Measurements from ENCODE around the gene TMEM184A. TPM values are rescaled to one million over a fixed set of nuclear protein-coding genes. Genes with fewer than 3 reads are reported as not detected.
A peak's percentile ranks its signal among the peaks of the same experiment; 100 is the strongest.

Gene TMEM184A
- total and polyA plus RNA-seq, 10 of the 15 experiments (the other 5 are each of a cell fraction or from before 2014, with no cell fraction given) = 0.04 to 0.15 TPM; not detected in 8

- Histone ChIP-seq H3K4me3 (peak overlapping the region; percentile 63), H3K36me3 (ENCODE audit: control insufficient read depth in 2 of 2, insufficient read depth in 2 of 2, low read length in 1 of 2) (peaks cover 0 to 3% of the 10 kb centered on the region in 2 experiments; a peak in 2 of 4 replicates), H4K20me1 (ENCODE audit: control insufficient read depth, insufficient read depth) (peaks cover 7% of the 10 kb centered on the region; the same call in 1 of the 2 replicates), H3K9me3 (replicated peaks; ENCODE audit: control insufficient read depth, insufficient read depth, low read length) (no peaks in the 10 kb centered on the region), H3K27me3 (replicated peaks in 1 of 2; ENCODE audit: control insufficient read depth in 2 of 2, insufficient read depth in 2 of 2, low read length in 1 of 2) (no peaks in the 10 kb centered on the region), H2AFZ (ENCODE audit: control insufficient read depth, low read depth, low read length) (no peak overlapping the region), H3K4me1 (ENCODE audit: control insufficient read depth, insufficient read depth, low read length) (peaks cover 13% of the 10 kb centered on the region), H3K4me2 (ENCODE audit: control insufficient read depth, insufficient read depth) (peak overlapping the region; percentile 96), H3K9ac (ENCODE audit: control insufficient read depth, insufficient read depth, low read length) (no peak overlapping the region), H3K79me2 (ENCODE audit: control insufficient read depth, insufficient read depth, low read length) (peaks cover 43% of the 10 kb centered on the region), H3K27ac (ENCODE audit: control insufficient read depth, insufficient read depth) (no peak overlapping the region)
- BruUV-seq (replicated peaks) = no TSS peak
- DNase-seq (ENCODE audit: low read depth, low spot score) (no peak), FAIRE-seq (peak; percentile 54), ATAC-seq (peak; percentile 84)
- RAD21 ChIA-PET (ENCODE audit: unreplicated experiment) = interaction anchor here (0.5 kb wide), 1 partner anchor 1104 kb away, joined by 3 read pairs; no protein-coding TSS in a partner anchor
- in situ Hi-C loops (cut with MboI) (no loop called here), intact Hi-C loops (cut with micrococcal nuclease; ENCODE audit: unreplicated experiment) (loop anchor here (2.0 kb wide), 1 partner anchor 29 kb away; the partner anchor contains the start of gene INTS1)
- SMC1A ChIA-PET (ENCODE audit: uncharacterized antibody, unreplicated experiment) = no interaction called here
- POLR2A ChIA-PET = no interaction called here
- 11% methylated on average over 20 of the region's 24 CpGs for WGBS (ENCODE audit: insufficient coverage, insufficient replicate concordance, low lambda C conversion rate, missing lambda C conversion rate)
- CTCF ChIA-PET = interaction anchor here (0.7 to 3.0 kb wide), 2 partner anchors 28 to 93 kb away, joined by 5 to 9 read pairs; no protein-coding TSS in a partner anchor
- no peak for TF ChIP-seq ZSCAN29 (IDR thresholded peaks at IDR 0.05)
- peak; percentile 63; the same call in 1 of the 2 replicates for TF ChIP-seq TCF12 (IDR thresholded peaks at IDR 0.05; ENCODE audit: low read depth, low read length)
- TF ChIP-seq BACH1 (IDR thresholded peaks at IDR 0.05; ENCODE audit: borderline replicate concordance) = peak; percentile 38; the same call in 1 of the 2 replicates
- TF ChIP-seq HDGF (IDR thresholded peaks at IDR 0.05) = peak; percentile 36; the same call in 1 of the 2 replicates
- 0 out of 2 replicates have a peak, but pooled peaks have one; percentile 22 for TF ChIP-seq DPF2 (IDR thresholded peaks at IDR 0.05)
- TF ChIP-seq, protein P1, sequence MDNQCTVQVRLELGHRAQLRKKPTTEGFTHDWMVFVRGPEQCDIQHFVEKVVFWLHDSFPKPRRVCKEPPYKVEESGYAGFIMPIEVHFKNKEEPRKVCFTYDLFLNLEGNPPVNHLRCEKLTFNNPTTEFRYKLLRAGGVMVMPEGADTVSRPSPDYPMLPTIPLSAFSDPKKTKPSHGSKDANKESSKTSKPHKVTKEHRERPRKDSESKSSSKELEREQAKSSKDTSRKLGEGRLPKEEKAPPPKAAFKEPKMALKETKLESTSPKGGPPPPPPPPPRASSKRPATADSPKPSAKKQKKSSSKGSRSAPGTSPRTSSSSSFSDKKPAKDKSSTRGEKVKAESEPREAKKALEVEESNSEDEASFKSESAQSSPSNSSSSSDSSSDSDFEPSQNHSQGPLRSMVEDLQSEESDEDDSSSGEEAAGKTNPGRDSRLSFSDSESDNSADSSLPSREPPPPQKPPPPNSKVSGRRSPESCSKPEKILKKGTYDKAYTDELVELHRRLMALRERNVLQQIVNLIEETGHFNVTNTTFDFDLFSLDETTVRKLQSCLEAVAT (IDR thresholded peaks at IDR 0.05) = no peak
- TF ChIP-seq IRF4 (IDR thresholded peaks at IDR 0.05; ENCODE audit: low read depth, low read length) = 0 out of 2 replicates have a peak, but pooled peaks have one; percentile 42
- no peak for TF ChIP-seq WRNIP1 (IDR thresholded peaks at IDR 0.05; ENCODE audit: borderline replicate concordance, low read depth, low read length)
These were observed 22.3 kb downstream of the TMEM184A start for GRCh38 chr7:1533547-1534329.

All from GM12878 (cell line).